Stromal cell of bone marrow (primary cell): Measurements from ENCODE around the gene CSNK2B.
"Not testable (repeated sequence)": the region's sequence is repeated elsewhere in the genome, so short reads cannot be mapped to it uniquely, and the experiment has no call there.

Source experiments
- DNase-seq: peaks from one replicate; pipeline ENCODE4 v3.0.0-alpha.2; 2012; ENCODE audit warnings: low read depth

The CSNK2B gene

GRCh38 chr6:31687860-31688693 is 22.2 kb downstream of the CSNK2B start:
- DNase-seq, result no peak

- no peak for DNase-seq
These were observed 23.6 kb downstream of the CSNK2B start for GRCh38 chr6:31689249-31690110.

- DNase-seq, result no peak
These were observed 24.6 kb downstream of the CSNK2B start for GRCh38 chr6:31690231-31691077.

GRCh38 chr6:31691078-31691463 is 25.2 kb downstream of the CSNK2B start:
- no peak for DNase-seq

GRCh38 chr6:31691564-31692108 is 25.8 kb downstream of the CSNK2B start:
- DNase-seq, result no peak

- no peak for DNase-seq
These were observed 26.5 kb downstream of the CSNK2B start for GRCh38 chr6:31692353-31692752.

- no peak for DNase-seq
These were observed 27.0 kb downstream of the CSNK2B start for GRCh38 chr6:31692886-31693285.

GRCh38 chr6:31693535-31693934 is 27.7 kb downstream of the CSNK2B start:
- no peak for DNase-seq

- DNase-seq, result no peak
These were observed 31.7 kb downstream of the CSNK2B start for GRCh38 chr6:31697555-31697954.

- DNase-seq, result no peak
These were observed 35.0 kb downstream of the CSNK2B start for GRCh38 chr6:31700740-31701401.

GRCh38 chr6:31701666-31702404 is 36.0 kb downstream of the CSNK2B start:
- no peak for DNase-seq

- no peak for DNase-seq
These were observed 36.5 kb downstream of the CSNK2B start for GRCh38 chr6:31702405-31702818.

- peak; percentile 97 for DNase-seq
These were observed 37.2 kb downstream of the CSNK2B start, which contains the start of gene ABHD16A for GRCh38 chr6:31702819-31703716. TSS of gene ABHD16A (minus strand) at chr6:31703324. CDS start at chr6:31703281, 43 bp downstream.

GRCh38 chr6:31705931-31706330 is 40.1 kb downstream of the CSNK2B start:
- no peak for DNase-seq

- no peak for DNase-seq
These were observed 40.7 kb downstream of the CSNK2B start, which contains the start of gene LY6G6F for GRCh38 chr6:31706599-31706998. TSS of gene LY6G6F (plus strand) at chr6:31706866. CDS start at chr6:31706907, 41 bp downstream.

GRCh38 chr6:31707701-31708100 is 41.8 kb downstream of the CSNK2B start:
- DNase-seq, result no peak

GRCh38 chr6:31708224-31708623 is 42.3 kb downstream of the CSNK2B start:
- no peak for DNase-seq

GRCh38 chr6:31709157-31709556 is 43.3 kb downstream of the CSNK2B start:
- not testable (repeated sequence) for DNase-seq

- no peak for DNase-seq
These were observed 44.8 kb downstream of the CSNK2B start for GRCh38 chr6:31710523-31711219.
